Esophagus squamous epithelium (tissue), 4 donors: ENCODE data around the gene RANBP3.

Experiments used
- POLR2A ChIP-seq, 4 donors: fragments of 450-650 bp; IDR thresholded peaks; one replicate each; pipeline ENCODE4 v1.6.1; 2017; ENCODE audit warnings: antibody characterized with exemption in 4 of 4, mild to moderate bottlenecking in 4 of 4, moderate library complexity in 3 of 4
- TF ChIP-seq, protein P1 (sequence below), 6 experiments: fragments of 450-650 bp in 4 of 6; fragments of 200-600 bp in 2 of 6; sonication (generic) in 2 of 6; IDR thresholded peaks; one replicate each; pipeline ENCODE4 v1.5.1; 2016 to 2019; ENCODE audit warnings: antibody characterized with exemption in 6 of 6, mild to moderate bottlenecking in 4 of 6, moderate library complexity in 4 of 6

DNA sequence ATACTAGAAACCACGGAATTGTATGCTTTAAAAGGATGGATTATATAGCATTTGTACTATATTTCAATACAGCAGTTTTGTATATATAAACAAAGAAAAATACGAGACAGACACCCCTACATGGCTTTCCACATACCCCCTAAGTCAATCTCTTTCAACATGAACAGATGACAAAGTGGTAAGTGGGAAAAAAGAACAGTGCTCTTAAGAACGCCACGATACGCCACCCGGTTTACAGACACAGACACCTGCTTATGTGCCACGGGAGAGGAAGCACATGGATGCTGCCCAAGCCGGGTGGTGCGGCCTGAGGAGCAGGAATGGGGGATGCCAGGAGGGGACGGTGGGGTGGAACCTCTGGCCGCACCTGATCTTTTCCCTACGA is 55.8 kb downstream of the RANBP3 start:
- TF ChIP-seq, protein P1, sequence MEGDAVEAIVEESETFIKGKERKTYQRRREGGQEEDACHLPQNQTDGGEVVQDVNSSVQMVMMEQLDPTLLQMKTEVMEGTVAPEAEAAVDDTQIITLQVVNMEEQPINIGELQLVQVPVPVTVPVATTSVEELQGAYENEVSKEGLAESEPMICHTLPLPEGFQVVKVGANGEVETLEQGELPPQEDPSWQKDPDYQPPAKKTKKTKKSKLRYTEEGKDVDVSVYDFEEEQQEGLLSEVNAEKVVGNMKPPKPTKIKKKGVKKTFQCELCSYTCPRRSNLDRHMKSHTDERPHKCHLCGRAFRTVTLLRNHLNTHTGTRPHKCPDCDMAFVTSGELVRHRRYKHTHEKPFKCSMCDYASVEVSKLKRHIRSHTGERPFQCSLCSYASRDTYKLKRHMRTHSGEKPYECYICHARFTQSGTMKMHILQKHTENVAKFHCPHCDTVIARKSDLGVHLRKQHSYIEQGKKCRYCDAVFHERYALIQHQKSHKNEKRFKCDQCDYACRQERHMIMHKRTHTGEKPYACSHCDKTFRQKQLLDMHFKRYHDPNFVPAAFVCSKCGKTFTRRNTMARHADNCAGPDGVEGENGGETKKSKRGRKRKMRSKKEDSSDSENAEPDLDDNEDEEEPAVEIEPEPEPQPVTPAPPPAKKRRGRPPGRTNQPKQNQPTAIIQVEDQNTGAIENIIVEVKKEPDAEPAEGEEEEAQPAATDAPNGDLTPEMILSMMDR (IDR thresholded peaks at IDR 0.05), result no peak
- TF ChIP-seq POLR2A (IDR thresholded peaks at IDR 0.05), result no peak
